ENCODE measurements around the gene C2CD2. TPM values are rescaled to one million over a fixed set of nuclear protein-coding genes. Genes with fewer than 3 reads are reported as not detected.

C2CD2 gene
- total and polyA plus RNA-seq, 2 experiments from 2014 or later: 4.5 to 16.2 TPM

GRCh38 chr21:41954654-41955499 lies 1.1 kb upstream of the C2CD2 start:
- Mint-ChIP-seq H3K9me3 (no peaks in the 10 kb centered on the region), H3K4me3 (peak overlapping the region; percentile 49; the same call in 2 of the 3 replicates)
- DNase-seq (ENCODE audit: low spot score): no peak

More at GRCh38 chr21:41954654-41955499, 1.1 kb upstream of the C2CD2 start:
- Histone ChIP-seq H3F3A (replicated peaks; ENCODE audit: low read depth) (0 out of 2 replicates have a peak, but pooled peaks cover 8% of the 10 kb centered on the region), H3K27ac (ENCODE audit: low read depth) (no peak overlapping the region), H3K36me3 (ENCODE audit: insufficient read depth) (no peaks in the 10 kb centered on the region), H3K79me2 (replicated peaks; ENCODE audit: insufficient read depth) (peaks cover 15% of the 10 kb centered on the region), H3K4me2 (peak overlapping the region; percentile 77; the same call in 1 of the 2 replicates), H2AFZ (no peak overlapping the region; the same call in 1 of the 2 replicates), H3K27me3 (ENCODE audit: insufficient read depth) (peaks cover 15% of the 10 kb centered on the region), H3K4me1 (ENCODE audit: insufficient read depth) (peaks cover 27% of the 10 kb centered on the region), H3K4me3 (no peak overlapping the region; the same call in 1 of the 2 replicates), H4K20me1 (replicated peaks; ENCODE audit: insufficient read depth) (peaks cover 10% of the 10 kb centered on the region; the same call in 1 of the 2 replicates), H3K9me2 (ENCODE audit: insufficient read depth) (no peaks in the 10 kb centered on the region)
- ATAC-seq: no peak
- H3K36me3 Mint-ChIP-seq (ENCODE audit: low read depth): peaks cover 4% of the 10 kb centered on the region; the same call in 2 of the 3 replicates
- no peak overlapping the region for H3K27ac Mint-ChIP-seq
- H3K4me1 Mint-ChIP-seq: peaks cover 38% of the 10 kb centered on the region
- TF ChIP-seq ZNF331 (CRISPR knock-in tag; IDR thresholded peaks at IDR 0.05; ENCODE audit: low read depth) (no peak), EZH2 (IDR thresholded peaks at IDR 0.05; ENCODE audit: low read depth, unreplicated experiment) (no peak), STAT1 (IDR thresholded peaks at IDR 0.05; ENCODE audit: unreplicated experiment) (no peak), REST (IDR thresholded peaks at IDR 0.05; ENCODE audit: unreplicated experiment) (no peak), CTCF (conservative IDR thresholded peaks at IDR 0.05; ENCODE audit: low read depth in 2 of 2) (no peak), POLR2AphosphoS5 (IDR thresholded peaks at IDR 0.05; ENCODE audit: low read depth) (no peak), CREB1 (CRISPR knock-in tag; IDR thresholded peaks at IDR 0.05; ENCODE audit: low read depth) (no peak), EZH2phosphoT487 (IDR thresholded peaks at IDR 0.05; ENCODE audit: unreplicated experiment) (no peak), ETS1 (IDR thresholded peaks at IDR 0.05) (no peak), ZNF462 (CRISPR knock-in tag; IDR thresholded peaks at IDR 0.05) (no peak)
- H3K27me3 Mint-ChIP-seq (ENCODE audit: insufficient read depth, low read depth, poor library complexity): peaks cover 23% of the 10 kb centered on the region
